GM21786 (cell line): ENCODE results near the gene HRH4.

Experiments
- ATAC-seq: cut with Tn5 transposase; IDR thresholded peaks from one replicate; pipeline ENCODE4 v1.9.1; 2021; ENCODE audit not compliant: unreplicated experiment

Gene HRH4, protein sequence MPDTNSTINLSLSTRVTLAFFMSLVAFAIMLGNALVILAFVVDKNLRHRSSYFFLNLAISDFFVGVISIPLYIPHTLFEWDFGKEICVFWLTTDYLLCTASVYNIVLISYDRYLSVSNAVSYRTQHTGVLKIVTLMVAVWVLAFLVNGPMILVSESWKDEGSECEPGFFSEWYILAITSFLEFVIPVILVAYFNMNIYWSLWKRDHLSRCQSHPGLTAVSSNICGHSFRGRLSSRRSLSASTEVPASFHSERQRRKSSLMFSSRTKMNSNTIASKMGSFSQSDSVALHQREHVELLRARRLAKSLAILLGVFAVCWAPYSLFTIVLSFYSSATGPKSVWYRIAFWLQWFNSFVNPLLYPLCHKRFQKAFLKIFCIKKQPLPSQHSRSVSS

DNA sequence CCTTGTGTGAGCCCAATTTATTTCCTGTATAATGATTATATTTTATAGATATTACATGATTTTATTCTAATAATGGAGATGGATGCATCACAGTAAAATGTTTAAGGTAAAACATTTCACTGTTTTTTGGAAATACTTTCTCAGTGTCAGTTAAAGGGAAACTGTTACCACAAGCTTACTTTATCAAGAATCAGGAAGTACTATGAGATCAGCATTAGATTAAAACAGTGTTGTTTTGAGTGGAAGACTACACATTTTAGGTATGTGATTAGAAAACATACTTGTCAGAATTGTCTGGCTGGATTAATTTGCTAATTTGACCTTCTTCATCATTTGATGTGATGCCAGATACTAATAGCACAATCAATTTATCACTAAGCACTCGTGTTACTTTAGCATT is at the start of gene HRH4:
HRH4 (plus strand) TSS at position 250 of the 400 bp plus-strand sequence; CDS start at position 342, 92 bp downstream.
- no peak for ATAC-seq

GRCh38 chr18:24413148-24413547 is 47.3 kb upstream of the HRH4 start:
- ATAC-seq = no peak

DNA sequence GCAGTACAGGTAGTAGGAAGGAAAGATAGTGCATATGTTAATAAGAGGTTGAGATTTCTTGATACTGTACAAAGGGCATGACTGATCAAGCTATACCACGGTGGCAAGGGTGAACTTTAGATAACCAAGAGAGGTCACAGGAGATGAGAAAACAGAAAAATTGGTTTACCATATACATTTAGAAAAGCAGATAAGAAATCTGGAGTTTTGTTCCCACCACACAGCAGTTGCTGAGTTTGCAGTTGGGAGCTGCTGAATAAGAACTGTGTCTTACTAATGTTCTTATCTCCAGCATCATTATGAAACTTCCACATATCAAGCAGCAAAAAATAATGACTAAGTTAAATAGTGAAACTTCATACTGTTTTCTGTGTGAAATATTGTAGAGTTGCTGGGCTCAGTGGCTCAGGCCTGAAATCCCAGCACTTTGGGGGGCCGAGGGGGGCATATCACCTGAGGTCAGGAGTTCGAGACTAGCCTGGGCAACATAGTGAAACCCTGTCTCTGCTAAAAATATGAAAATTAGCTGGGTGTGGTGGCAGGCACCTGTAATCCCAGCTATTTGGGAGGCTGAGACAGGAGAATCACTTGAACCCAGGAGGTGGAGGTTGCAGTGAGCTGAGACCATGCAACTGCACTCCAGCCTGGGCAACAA is 46.0 kb upstream of the HRH4 start:
- no peak for ATAC-seq

DNA sequence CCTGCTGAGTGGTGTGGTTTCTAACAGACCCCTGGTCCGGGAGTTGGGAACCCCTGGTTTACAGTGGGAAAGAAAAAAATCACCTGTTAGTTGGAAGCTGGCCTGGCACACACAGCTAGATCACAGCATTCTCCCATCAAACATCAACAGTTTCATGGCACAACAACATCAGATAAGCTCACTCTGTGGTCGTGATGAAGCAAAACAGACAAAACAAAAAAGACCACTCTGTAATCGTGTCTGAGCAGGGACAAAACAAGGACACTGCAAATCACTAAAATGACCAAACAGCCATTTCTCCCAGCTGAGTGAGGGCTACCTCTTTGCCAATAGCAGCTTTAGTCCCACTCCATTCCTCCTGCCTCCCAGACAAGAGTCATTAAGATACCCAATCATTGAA is 43.0 kb upstream of the HRH4 start:
- ATAC-seq = no peak

- ATAC-seq = no peak
Measured at GRCh38 chr18:24420551-24420950, 39.9 kb upstream of the HRH4 start.

- ATAC-seq = no peak
Measured at GRCh38 chr18:24421831-24422230, 38.6 kb upstream of the HRH4 start.

- no peak for ATAC-seq
Measured at GRCh38 chr18:24426073-24426397, 34.4 kb upstream of the HRH4 start.

- ATAC-seq = peak; percentile 74
Measured at GRCh38 chr18:24426398-24427294, 33.8 kb upstream of the HRH4 start, which contains the start of gene IMPACT. TSS of gene IMPACT (plus strand) at chr18:24426670. CDS start at chr18:24426757, 87 bp downstream.

DNA sequence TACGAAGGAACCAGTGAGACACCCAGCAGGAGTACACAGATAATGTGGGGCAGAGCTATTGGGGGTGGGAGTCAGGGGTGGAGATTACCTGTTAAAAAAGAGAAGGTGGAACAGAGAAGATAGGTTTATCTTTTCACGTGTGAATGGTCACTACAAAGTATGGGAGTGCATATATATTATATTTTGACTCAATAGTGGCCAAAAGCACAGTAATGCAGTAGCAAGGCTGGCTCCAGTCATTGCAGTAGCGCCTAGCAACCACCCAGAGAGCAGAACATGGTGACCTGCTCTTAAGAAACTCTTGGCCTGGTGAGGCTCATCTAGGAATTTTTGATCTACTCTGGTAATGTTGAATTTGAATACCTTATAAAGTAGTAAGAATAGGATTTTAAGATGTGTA is 33.0 kb upstream of the HRH4 start:
- ATAC-seq = no peak

GRCh38 chr18:24428709-24429108 is 31.7 kb upstream of the HRH4 start:
- ATAC-seq = no peak

- ATAC-seq = no peak
Measured at GRCh38 chr18:24429188-24429587, 31.2 kb upstream of the HRH4 start.

- ATAC-seq = no peak
Measured at GRCh38 chr18:24432618-24433017, 27.8 kb upstream of the HRH4 start.

GRCh38 chr18:24436939-24437338 is 23.5 kb upstream of the HRH4 start:
- no peak for ATAC-seq

DNA sequence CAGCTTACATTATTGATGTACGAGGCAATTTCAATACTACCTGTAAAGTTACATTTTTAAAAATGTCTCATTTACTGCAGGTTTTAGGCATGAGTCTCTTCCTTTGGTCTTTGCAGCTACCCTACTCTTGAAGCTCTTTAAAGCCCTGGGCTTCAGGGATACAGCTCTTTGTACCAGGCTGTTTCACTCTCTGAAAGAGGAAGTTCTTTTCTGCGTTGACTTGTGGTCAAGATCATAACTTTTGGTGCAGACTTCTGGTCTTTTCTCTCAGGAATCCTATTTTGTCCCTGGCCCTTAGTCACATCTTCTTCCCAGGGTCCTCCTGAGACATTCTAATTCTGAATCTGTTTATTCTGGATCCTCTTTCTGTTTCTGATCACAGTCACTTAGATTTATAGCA is 16.6 kb upstream of the HRH4 start:
- ATAC-seq = peak; percentile 59

GRCh38 chr18:24446453-24446852 is 14.0 kb upstream of the HRH4 start:
- ATAC-seq = no peak

- no peak for ATAC-seq
Measured at GRCh38 chr18:24446953-24447538, 13.4 kb upstream of the HRH4 start.

DNA sequence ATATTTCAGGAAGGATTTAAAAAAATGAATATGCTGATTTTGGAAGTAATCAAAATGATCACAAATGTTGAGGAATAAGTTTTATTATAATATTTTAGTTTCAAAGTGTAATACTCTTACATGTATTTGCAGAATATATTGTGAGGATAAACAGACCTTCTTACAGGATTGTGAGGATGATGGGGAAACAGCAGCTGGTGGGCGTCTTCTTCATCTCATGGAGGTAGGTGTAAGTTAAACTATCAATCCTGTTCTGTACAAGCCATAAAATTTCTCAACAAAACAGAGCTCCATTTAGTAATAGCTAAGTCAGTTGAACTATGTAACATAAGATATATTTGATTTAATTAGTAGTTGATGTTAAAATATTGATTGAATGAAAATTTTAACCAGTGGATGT is 12.5 kb upstream of the HRH4 start:
- ATAC-seq = no peak

DNA sequence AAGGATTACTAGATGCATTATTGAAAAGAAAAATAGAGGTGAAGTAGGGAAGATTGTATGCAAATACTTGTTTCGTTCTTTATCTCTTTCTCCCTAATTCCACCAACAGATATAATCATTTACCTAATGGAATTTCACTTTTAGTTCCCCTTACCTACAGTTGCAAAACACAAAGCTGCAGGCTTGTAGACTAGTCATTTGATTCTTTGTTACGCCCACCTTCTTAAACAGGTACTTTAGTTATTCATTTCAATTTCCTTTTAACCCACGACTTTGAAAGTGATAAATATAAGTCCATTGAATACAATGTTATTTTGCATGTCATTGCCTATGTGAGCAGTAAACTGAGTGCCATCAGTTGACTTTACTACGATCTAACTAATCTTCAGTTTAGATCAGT is 3.9 kb upstream of the HRH4 start:
- ATAC-seq = no peak

DNA sequence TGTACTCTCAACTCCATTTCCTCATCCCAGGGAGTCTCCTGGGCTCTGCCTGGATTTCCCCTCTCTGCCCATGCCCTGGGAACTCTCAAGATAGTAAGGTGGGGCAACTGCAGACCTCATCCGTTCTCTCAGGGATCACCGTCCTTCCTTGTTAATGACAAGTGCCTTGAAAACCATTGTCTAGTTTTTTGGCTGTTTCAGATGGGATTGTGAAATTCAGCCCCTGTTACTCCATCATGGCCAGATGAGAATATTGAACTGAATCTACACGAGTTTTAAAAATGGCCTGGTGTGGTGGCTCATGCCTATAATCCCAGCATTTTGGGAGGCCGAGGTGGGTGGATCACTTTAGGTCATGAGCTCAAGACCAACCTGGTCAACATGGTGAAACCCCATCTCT is 665 bp upstream of the HRH4 start:
- ATAC-seq = no peak

GRCh38 chr18:24461996-24462395 is 1.6 kb downstream of the HRH4 start:
- no peak for ATAC-seq
